Islet precursor cell (in vitro differentiated cells): ENCODE data around the gene CAMKMT.
"Not testable (repeated sequence)": the region's sequence is repeated elsewhere in the genome, so short reads cannot be mapped to it uniquely, and the experiment has no call there.

Experiments
- DNase-seq: peaks from one replicate; pipeline ENCODE4 v3.0.0-alpha.2; 2018

CAMKMT gene

GRCh38 chr2:44559108-44559507, 197.4 kb downstream of the CAMKMT start:
- no peak for DNase-seq

DNA sequence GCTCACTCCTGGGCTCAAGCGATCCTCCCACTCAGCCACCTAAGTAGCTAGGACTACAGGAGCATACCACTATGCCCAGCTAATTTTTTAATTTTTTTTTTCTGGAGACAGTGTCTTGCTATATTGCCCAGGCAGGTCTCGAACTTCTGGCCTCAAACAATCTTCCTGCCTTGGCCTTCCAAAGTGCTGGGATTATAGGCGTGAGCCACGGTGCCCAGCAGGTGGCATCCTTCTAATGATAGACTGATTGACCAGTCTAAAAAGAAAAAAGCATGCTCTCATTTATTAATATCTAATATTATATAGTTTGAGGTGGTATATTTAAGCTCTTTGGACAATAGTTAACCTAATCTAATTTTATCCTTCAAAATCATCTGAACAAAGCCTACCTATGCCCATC, 198.6 kb downstream of the CAMKMT start:
- DNase-seq = no peak

DNA sequence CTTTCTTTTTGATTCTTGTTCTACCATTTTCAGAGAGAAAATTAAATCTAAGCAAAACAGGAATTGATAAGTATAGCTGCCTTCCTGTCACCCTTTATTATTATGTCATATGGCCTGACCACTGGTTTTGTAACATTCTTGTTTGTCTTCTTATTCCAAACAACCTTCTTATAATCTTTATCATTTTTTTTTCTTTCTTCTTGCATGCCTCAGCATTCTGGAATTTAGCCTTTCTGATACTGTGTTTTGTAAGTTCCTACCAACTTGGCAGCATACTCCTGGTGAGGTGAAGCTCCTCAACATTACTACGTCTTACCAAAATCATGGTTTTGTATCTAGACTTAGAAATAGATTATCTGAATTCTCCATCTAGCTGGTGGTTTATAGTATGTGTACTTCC, 199.2 kb downstream of the CAMKMT start:
- DNase-seq = no peak

- DNase-seq = no peak
Observed at GRCh38 chr2:44562737-44563136, 201.0 kb downstream of the CAMKMT start.

GRCh38 chr2:44564752-44565151, 203.0 kb downstream of the CAMKMT start:
- DNase-seq = no peak

- DNase-seq = no peak
Observed at GRCh38 chr2:44566059-44566458, 204.3 kb downstream of the CAMKMT start.

- no peak for DNase-seq
Observed at GRCh38 chr2:44569491-44569890, 207.7 kb downstream of the CAMKMT start.

- no peak for DNase-seq
Observed at GRCh38 chr2:44570271-44570670, 208.5 kb downstream of the CAMKMT start.

GRCh38 chr2:44570777-44571176, 209.0 kb downstream of the CAMKMT start:
- DNase-seq = no peak

DNA sequence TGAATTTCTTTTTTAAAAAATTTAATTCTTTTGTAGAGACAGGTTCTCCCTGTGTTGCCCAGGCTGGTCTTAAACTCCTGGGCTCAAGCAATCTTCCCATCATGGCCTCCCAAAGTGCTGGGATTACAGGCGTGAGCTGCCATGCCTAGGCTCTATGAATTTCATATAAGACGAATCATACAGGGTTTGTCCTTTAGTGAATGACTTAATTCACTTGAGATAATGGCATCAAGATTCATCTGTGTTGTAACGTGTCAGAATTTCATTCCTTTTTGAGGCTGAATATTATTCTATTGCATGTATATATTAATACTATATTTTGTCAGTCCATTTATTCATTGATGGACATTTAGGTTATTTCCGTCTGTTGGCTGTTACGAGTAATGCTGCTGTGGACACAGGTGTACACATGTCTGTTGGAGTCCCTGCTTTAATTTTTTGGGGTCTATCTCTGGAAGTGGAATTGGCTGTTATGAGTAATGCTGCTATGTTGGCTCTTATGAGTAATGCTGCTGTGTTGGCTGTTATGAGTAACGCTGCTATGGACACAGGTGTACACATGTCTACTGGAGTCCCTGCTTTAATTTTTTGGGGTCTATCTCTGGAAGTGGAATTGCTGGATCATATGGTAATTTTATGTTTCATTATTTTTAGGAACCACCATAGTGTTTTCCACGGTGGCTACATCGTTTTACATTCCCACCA, 210.6 kb downstream of the CAMKMT start:
- no peak for DNase-seq

GRCh38 chr2:44573996-44574395, 212.2 kb downstream of the CAMKMT start:
- DNase-seq = no peak

DNA sequence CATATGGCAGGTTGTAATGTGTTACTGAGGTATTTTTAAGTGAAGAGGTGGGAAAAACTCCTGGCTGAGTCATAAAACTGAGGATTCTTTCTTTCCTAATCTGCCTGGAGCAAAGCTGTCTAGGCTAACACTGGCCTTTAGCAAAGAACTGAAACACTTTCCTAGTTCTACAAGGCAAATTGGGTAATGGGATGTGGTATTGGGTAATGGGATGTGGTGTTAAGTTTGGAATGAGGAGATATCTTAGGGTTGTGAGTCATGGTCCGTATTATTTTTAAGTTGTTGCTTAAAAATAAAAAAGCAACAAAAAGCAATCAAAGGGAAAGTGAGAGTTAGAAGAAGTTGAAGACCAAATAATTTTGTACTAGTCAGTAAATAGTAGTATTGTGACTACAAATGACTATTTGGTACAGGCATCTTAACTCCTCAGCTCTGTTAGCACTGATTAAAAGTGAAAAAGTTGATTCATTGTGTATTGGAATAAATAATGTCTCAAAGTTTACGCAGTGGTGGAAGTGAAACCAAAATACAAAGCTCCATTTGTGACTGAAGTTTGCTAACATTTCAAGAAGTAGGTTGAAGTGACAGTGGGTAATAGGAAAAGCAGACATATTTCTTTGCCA, 216.8 kb downstream of the CAMKMT start:
- no peak for DNase-seq

DNA sequence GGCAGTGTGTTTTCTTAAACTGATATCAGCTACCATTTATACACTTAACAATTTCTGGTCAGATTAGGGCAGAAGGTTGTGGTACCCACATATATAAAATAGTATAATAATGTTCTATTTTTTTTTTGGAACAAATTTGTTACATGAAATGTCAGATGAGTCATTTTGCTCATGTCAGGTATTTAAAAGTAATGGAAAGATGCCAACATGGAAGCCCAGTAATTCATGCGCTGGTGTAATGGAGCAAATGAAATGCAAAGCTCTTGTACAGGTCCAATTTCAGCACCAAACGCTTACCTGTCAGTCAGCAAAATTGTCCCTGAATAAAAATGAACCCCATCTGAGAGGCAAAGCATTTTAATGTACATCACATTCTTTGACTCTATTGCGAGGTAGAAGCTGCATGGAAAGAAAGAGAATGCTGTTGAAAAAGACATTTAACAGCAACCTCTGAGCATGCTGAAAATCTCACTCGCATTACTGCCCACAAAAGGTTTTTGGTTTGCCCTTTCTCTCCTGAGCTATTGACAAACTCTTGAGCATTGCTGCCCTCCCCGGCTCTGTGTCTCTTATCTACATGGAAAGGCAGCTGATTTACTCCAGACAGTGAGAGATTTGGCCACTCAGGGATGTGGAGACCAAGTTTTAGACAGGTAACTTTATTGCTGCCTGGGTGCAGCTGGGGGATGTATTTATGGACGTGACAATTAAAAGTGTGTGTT, 217.5 kb downstream of the CAMKMT start:
- no peak for DNase-seq

DNA sequence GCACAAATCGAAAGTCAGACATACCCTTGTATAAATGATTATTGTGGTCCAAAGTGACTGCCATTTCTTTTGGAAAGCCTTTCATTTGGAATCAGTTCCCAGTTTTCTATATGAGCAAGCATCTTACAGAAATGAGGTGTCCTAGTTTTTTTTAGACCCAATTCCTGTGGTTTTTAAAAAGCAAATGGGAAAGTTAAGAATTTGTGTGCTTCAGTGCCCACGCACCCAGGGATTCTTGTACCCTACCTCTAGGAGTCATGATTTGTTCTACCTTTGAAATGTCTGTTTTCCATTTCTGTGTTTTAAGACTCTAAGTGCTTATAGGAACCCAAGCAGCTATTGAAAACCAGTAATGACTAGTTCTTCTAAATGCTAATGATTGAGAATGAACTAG, 218.1 kb downstream of the CAMKMT start:
- no peak for DNase-seq

DNA sequence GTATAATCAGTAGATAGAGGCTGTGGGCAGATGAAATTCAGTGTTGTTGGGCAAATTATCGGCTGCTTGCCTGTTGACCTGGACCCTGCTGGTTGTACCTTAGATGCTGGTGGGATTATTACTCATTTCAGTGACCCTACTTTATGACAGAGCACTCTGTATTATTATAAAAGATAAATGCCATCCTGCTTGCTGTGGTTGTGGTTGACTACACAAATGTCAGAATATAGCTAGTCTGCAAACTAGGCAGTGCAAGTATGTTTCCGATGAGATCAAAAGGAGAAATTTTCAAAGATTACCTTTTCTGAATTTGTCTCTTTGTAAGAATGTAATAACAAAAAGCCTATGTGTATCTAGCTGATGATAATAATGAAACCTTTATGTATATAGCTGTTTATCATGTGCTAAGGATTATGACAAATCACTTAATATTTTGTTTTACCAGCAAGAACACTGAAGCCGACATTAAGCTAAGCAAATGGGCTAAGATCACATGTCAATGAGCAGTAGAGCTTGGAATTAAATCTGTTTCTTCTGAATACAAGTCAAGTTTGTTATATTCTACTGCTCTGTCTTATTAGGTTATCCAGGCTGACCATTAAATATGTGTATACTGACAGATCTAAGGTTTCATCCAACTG, 219.2 kb downstream of the CAMKMT start:
- no peak for DNase-seq

- DNase-seq = no peak
Observed at GRCh38 chr2:44582363-44583008, 220.7 kb downstream of the CAMKMT start.

DNA sequence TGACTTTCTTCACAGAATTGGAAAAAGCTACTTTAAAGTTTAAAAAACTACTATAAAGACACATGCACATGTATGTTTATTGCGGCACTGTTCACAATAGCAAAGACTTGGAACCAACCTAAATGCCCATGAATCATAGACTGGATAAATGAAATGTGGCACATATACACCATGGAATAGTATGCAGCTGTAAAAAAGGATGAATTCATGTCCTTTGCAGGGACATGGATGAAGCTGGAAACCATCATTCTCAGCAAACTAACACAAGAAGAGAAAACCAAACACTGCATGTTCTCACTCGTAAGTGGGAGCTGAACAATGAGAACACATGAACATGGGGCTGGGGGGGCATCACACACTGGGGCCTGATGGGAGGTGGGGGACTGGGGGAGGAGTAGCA, 233.9 kb downstream of the CAMKMT start:
- not testable (repeated sequence) for DNase-seq

DNA sequence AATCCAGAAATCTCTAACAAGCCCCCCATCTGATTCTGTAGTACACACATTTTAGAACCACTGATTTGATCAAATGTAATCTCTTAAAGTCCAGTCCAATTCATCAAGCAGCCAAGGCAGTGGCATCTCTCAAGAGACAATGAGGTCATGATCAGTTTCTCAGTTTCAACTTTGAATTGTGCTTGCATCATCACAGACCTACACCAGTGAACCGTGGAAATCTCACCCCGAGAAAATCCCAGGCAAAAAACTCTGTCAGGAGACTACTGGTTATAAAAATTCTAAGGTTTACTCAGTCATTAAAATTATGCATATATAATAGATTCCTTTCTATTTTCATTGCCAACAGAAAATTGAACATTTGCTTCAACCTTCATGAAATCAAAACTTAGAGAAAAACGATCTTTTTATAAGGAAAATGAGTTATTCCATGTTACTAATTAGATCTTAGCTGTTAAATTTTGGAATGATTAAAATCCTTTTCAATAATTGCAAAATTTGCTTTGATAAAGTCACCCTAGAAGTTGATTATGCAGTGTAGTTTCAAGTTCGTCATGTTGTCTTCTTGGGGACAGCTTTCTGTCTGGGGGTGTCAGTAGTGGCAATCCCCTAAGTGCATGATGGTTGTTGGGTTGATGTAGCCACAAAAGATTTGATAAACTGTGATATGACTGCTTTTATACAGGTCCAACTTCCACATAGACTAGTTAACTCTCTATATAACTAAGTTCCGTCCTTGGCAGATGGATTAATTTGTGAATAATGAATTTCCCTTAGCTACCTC, 235.0 kb downstream of the CAMKMT start:
- no peak for DNase-seq

DNA sequence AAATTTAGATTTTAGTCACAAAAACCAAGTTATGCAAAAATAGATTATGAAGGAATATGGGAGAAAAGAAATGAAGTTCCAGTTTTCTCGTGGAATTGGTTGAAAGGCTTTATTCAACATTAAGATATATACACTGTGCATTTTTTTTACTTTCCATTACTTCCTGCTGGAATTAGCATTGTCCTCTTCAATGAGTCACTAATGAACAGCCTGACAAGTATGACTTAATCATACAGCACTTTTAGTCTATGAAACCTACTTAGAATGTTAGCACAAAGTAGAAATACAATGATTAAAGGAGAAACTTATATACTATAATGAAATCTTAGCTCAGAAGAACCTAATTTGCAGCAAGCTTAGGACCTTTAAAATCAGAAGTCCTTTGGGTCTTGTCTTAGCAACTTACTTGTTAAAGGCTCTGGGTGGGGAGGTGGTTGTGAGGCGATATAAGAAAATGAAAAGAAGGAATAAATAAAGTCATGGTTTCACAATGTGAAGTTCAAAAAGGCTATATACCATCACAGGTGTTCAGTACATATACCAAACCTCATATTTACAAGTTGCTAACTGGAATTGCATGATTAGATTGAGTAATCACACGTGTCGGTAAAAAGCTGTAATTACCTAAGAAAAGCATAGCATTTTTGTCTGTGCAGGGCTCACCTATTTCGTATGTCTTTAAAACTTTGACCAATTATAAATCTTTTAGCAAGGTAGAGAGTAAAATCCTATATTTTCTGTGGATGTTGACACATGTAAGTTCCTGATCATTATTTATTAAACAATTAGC, 236.8 kb downstream of the CAMKMT start:
- no peak for DNase-seq

DNA sequence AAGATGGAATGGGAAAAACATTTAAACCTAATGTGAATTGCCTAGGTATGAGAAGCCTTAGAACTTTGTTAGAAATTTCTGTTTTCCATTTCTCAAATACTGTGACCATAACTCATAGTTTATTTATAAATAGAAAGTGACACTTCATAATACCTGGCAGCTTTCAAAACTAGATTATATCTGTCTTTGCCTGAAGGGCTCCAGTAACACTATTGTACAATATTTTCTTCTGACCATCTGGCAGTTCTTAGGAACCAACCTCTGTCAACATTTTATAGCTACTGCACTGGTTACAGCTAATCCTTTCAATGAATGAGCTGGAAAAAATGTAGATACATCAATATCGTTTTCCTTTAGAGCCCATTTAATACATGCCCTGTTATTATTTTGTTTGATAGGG, 237.4 kb downstream of the CAMKMT start:
- DNase-seq = no peak

DNA sequence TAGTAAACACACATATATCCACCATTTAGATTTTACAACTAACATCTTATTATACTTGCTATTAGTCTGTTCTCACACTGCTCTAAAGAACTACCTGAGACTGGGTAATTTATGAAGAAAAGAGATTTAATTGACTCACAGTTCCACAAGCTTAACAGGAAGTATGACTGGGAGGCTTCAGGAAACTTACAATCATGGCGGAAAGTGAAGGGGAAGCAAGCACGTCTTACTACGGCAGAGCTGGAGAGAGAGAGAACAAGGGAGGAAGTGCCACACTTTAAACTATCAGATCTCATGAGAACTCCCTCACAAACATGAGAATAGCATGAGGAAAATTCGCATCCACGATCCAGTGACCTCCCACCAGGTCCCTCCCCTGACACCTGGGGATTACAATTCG, 240.7 kb downstream of the CAMKMT start:
- DNase-seq = no peak

DNA sequence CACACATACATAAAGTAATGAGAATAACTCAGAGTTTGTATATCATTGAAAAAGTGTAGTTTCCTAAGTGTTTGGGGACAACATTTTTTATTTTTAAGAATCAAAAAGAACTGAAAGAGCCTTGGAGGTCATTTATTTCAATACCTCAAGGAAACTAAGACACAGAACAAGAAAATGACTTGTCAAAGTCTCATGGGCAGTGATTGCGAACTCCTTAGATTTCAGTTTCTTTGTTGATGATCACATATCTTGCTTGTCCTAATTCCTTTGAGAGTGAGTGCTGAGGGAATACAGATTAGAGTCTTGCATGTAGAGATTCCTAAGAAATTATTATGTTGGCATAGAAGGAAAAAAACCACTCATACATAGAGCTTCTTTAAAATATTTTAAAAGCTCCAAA, 243.8 kb downstream of the CAMKMT start:
- no peak for DNase-seq
